GM23248 (cell line): Measurements from ENCODE around the gene LIM2.

ENCODE experiments used
- EZH2 ChIP-seq: fragments of 200-600 bp; sonication (generic); IDR thresholded peaks from 2 replicates; pipeline ENCODE4 v1.6.1; 2018; ENCODE audit warnings: antibody characterized with exemption, mild to moderate bottlenecking; ENCODE audit not compliant: insufficient read depth, poor library complexity, severe bottlenecking
- EZH2phosphoT487 ChIP-seq: fragments of 200-600 bp; sonication (generic); IDR thresholded peaks from 2 replicates; pipeline ENCODE4 v1.6.1; 2018; ENCODE audit warnings: antibody characterized with exemption, moderate library complexity, mild to moderate bottlenecking, low read depth; ENCODE audit not compliant: insufficient read depth

GRCh38 chr19:51352783-51353360 is 34.9 kb downstream of the LIM2 start:
- TF ChIP-seq EZH2: no peak
- no peak for TF ChIP-seq EZH2phosphoT487
